T-helper 22 cell (primary cell): ENCODE measurements around the gene OVOL3.

Experiments used
- DNase-seq: peaks from one replicate; pipeline ENCODE4 v3.0.0-alpha.2; 2020; ENCODE audit warnings: low read depth

The OVOL3 gene

DNA sequence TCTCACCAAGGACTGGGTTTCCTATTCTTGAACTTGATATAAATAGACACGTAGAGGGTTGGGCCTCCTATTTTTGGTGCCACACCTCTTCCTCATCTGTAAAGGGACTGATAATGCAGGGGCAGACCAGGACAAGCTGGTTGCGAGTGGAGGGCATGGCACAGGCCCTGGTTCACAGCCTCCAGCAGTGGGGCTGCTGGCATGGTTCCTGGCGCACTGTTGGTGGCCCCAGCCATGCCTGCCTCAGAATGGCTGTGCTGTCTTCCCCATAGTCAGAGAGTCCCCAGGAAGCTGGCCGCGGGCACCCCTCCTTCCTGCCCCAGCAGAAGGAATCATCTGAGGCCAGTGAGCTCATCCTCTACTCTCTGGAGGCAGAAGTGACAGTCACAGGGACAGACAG is 10.5 kb upstream of the OVOL3 start:
- DNase-seq = no peak

DNA sequence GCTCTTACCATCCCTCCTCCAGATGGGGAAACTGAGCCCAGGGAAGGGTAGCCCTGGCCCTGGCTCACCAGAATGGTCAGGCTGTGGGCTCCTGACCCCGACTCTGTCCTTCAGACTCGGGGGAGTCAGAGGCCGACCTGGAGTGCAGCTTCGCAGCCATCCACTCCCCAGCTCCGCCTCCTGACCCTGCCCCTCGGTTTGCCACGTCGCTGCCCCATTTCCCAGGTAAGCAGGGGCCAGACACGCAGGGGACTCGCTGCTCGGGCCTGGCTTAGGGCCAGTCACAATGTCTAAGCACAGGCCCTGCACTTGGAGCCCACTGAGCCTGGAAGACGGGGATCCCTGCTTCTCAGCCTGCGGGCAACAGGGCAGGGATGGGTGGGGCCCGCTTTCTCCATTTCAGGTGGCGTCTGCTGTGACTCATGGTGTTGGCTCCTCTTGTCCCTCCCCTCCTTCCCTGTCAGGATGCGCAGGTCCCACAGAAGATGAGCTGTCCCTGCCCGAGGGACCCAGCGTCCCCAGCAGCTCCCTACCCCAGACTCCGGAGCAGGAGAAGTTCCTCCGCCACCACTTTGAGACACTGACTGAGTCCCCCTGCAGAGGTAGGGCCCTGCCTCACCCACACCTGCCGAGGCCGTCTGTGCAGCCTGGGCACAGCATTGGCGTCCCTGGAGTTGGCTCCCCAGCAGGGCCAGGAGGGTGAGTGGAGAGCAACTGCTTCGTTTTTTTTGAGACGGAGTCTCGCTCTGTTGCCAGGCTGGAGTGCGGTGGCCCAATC is 9.2 kb upstream of the OVOL3 start:
- DNase-seq = no peak

DNA sequence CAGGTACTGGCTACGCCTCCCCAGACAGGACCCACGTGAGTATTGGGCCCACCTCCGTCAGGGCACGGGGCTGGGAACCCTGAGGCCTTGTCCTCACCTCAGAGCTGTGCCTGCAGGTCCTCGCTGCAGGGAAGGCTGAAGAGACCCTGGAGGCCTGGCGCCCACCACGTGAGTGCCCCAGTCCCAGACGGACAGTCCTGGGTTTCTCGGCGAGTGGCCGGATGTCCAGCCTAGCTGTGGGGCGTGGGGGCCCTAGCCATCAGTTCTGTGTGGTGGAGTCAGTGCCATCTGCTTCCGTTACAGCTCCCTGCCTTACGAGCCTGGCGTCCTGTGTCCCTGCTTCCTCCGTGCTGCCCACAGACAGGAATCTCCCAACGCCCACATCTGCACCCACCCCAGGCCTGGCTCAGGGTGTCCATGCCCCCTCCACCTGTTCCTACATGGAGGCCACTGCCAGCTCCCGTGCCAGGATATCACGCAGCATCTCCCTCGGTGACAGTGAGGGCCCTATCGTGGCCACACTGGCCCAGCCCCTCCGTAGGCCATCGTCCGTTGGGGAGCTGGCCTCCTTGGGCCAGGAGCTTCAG is 7.8 kb upstream of the OVOL3 start:
- no peak for DNase-seq

DNA sequence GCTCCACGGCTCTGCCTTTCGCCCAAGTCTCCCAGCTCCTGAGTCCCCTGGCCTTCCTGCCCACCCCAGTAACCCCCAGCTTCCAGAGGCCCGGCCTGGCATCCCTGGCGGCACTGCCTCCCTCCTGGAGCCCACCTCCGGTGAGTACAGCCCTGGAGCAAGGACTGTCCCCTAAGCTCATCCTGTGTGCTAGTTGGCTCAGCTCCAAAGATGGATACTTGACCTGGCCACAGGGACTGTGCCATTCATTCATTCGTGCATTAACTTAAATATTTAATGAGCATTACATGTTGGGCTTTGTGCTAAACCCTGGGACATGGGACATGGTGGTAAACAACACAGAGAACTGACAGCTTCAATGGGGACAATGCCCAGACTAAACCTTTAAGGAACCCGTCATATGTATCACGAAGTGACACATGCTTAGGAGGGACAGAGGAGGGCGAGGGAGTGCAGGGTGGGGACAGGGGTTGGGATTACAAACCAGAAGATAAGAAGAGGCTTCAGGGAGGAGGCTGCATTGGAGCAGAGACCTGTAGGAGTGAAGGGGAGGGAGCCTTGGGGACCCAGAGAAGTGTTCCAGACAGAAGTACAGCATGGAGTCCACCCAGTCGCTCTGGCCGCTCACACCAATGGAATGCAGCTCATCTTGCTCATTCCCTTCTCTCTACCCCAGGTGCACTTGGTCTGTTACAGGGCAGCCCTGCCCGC is 6.9 kb upstream of the OVOL3 start:
- DNase-seq = no peak

DNA sequence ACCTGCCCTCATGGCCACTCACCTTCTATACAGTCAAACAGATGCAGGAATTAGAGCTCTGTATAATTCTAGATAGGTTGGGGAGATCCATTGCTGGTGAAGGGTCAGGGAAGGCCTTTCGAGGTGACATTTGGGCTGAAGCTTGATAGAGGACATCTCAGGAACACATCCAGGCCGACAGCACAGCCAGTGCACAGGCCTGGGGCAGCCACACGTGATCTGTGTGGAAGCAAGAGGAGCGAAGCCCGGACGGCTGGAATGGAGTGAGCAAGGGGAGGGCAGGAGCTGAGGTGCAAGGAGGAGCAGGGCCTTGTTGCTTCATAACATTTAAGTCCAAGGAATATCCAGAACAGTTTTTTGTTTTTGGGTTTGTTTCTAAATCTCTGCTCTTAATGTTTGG is 4.5 kb upstream of the OVOL3 start:
- no peak for DNase-seq

DNA sequence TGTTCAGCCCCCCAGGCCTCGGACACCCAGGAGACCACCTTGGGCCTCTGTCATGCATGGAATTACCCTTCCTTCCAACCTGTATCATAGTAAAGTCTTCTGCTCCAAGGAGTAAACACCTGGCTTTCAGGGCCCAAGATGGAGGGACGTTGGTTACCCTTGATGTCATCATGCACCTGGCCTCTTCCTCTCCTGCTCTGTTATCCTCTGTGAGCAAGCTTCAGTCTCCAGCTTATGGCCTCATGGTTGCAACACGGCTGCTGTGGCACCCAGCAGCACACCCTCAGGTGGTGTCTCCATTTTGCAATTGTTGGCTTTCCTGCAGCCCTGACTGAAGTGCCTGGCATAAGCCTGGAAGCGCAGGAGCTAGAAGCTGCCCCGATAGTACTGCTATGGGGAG is 4.0 kb upstream of the OVOL3 start:
- DNase-seq = no peak

DNA sequence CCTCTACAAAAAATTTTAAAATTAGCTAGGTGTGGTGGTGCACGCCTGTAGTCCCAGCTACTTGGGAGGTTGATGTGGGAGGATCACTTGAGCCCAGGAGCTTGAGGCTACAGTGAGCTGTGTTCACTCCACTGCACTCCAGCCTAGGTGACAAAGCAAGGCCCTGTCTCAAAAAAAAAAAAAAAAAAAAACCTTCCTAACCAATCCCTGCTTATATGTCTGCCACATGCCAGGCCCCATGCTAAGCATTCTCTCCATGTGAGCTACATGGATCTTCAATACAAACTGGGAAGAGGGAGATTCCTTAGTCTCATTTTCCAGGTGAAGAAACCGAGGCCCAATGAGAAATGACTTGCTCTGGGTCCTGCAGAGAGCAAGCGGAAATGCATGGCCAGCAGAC is 2.3 kb upstream of the OVOL3 start:
- DNase-seq = no peak

DNA sequence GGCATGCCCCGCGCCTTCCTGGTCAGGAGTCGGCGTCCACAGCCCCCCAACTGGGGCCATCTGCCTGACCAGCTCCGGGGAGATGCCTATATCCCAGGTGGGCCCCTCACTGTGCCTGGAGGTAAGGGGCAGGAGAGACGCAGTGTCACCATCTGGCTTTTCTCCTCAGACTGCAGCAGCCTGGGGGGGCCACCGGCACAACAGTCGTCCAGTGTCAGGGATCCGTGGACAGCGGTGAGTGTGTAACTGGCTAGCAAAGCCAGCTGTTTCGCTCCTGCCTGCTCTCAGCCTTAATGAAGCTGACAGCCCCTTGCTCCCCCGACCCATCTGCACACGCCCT is 227 bp downstream of the OVOL3 start:
- no peak for DNase-seq

DNA sequence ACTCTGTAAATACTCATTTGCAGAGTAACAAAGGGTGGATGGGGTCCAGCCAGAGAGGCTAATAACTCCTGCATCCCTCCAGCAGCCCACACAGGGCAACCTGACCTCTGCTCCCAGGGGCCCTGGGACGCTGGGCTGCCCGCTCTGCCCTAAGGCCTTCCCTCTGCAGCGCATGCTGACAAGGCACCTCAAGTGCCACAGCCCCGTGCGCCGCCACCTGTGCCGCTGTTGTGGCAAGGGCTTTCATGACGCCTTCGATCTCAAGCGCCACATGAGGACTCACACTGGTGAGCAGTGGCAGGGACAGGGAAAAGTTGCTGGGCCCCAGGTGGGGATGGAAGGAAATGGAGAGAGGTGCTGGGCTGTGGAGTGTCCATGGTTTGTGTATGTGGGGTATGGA is 1.7 kb downstream of the OVOL3 start:
- DNase-seq = no peak

DNA sequence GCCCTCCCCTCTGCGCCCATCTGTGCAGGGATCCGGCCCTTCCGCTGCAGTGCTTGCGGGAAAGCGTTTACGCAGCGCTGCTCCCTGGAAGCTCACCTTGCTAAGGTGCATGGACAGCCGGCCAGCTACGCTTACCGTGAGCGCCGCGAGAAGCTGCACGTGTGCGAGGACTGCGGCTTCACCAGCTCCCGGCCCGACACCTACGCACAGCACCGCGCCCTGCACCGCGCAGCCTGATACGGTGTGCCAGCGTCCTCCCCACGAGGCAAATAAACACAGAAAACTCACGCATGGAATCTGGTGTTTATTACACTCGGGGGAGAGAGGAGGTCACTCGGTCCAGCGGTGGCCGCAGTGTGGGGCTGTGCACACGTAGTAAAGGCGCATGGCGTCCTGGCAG is 2.5 kb downstream of the OVOL3 start:
- no peak for DNase-seq

DNA sequence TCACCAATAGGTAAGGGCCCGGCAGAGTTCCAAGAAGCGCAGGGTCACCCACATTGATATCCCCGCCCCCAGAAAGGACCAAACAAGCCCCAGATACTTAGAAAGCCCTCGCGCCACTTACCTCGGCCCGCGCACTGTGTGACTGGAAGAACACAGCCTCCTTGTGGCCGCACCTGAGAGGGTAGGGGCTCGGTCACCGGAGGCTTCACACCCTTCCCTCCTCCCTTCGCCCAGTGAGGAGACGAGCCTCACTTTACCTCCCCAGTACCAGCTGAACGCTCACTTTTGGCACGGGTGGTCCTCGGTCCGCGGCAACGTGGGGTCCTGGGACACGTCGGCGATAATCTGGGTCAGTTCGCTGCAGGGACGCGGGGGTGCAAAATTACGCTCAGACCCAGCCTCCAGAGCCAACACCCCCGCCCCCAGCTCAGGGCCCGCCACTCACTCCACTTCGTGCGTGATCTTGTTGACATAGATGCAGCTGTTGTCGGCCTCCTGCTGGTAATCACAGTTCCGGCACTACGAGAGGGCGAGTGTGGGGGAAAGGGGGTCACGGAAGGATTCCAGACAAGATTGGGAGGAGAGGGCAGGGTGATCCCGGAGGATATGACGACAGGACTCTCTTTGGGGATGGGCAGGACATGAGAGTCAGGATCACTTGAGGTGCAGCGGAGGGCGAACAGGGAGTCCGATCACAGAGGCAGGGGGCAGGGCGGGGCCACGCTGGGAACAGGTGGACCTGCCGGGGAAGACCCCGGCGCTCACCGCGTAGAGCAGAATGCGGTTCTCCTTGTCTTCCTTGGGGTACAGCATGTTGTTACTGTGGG is 3.2 kb downstream of the OVOL3 start:
- DNase-seq = no peak

DNA sequence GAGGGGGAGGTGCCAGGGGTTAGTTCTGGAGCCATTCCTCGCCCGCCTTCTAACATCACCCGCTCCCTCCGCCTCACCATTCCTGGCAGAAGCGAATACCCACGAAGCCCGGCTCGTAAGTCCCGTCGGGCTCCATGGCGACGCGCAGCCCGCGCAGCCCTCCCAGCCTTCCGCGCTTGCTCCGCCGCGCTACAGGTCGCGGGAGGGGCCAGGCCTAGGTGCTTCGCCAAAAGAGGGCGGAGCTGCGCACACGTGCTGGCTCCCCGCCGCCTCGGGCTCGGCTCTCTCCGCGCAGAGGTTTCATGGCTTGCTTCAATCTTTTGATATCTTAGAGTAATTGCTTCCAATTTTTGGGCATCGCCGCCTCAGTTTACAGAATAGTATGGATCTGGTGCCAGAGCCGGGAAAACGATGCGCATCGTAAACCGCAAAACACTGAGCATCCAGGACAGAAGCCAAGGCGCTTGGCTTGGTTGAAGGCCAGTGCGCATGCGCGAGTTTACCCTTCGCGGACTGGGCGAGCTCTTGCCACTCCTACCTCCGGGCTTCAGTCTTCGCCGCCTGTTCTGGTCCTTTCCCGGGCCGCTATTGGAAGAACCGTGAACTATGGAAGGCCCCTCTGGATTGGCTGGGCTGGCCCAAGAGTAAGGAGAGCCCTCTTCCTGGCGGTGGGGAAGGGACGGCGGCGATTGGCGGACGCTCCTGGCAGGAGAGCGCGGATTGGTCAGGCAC is 3.9 kb downstream of the OVOL3 start, which contains the start of gene POLR2I:
TSS of gene POLR2I (minus strand) at position 155 of the 732 bp plus-strand sequence. CDS start at position 136, 19 bp downstream.
- peak; percentile 100 for DNase-seq

DNA sequence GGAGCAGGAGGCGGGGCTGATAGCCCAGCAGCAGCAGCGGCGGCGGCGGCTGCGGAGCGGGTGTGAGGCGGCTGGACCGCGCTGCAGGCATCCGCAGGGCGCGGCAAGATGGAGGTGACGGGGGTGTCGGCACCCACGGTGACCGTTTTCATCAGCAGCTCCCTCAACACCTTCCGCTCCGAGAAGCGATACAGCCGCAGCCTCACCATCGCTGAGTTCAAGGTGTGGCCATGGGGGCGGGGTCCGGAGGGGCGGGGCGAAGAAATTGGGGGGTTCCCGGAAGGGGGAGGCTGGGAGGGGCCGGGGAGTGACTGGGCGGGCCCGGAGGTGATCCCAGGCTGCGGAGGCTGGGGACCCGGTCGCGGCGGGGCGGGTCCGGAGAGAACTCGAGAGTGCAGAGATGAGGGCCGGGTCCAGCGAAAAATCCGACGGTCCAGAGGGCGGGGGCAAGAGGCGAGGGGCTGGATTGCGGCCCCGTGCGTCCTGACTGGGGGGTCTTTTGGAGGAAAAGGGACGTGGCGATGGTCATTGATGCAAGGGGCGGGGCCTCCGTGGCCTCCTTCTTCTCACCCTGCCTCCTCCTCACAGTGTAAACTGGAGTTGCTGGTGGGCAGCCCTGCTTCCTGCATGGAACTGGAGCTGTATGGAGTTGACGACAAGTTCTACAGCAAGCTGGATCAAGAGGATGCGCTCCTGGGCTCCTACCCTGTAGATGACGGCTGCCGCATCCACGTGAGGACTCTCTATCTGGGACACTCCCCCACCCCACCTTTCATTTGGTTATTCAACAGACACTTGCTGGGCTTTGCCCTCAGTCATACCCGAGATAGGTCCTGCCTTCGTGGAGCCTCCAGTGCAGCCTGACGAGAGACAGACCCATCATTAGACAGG is 4.8 kb downstream of the OVOL3 start, which contains the start of gene TBCB:
TSS of gene TBCB (plus strand) at position 16 of the 891 bp plus-strand sequence. CDS start at position 109, 93 bp downstream.
- DNase-seq = peak; percentile 84

DNA sequence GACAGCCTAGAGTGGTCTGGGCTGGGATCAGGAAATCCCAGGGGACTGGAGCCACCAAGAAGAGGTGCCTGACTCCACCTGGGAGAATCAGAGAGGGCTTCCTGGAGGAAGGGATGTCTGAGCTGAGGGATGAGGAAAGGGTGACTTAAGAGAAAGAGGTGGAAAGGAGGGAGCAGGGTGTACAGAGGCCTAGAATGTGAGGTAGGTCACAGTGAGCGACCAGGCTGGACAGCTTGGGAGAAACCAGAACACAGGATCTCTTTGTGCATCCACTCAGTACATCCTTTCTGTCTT is 5.3 kb downstream of the OVOL3 start:
- DNase-seq = no peak

DNA sequence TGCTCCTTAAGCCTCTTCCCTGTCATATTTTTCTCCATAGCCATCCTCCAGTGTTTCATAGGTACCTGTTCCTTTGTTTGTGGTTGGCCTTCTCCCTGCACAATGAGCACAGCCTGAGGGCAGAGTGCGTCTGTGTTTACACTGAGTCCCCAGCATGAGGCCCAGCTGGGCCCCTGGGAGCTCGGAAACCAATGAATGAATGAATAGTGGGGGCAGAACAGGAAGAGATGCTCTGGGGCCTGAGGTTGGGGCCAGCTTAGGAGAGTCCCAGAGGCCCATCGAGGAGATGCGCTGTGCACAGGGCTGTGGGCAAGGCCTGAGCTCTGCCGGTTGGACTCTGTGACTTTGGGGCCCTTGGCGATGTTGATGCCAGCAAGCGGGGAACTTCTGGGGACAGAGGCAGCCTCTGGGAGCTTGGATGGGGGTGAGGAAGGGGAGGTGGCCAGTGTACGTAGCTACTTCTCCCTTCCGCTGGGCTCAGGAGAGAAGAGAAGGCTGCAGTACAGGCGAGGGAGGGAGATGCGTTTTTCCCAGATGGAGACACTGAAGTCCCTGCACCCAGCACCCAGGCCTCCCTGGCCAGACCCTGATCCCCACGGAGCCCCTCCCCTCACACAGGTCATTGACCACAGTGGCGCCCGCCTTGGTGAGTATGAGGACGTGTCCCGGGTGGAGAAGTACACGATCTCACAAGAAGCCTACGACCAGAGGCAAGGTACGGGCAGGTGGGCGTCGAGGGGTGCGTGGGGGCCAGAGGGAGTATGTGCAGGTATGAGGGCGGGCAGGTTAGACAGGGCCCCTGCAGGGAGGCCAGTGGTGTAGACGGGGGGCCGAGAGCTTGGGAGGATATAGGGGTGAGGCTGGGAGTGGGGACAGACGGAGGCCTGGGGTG is 9.4 kb downstream of the OVOL3 start:
- no peak for DNase-seq

DNA sequence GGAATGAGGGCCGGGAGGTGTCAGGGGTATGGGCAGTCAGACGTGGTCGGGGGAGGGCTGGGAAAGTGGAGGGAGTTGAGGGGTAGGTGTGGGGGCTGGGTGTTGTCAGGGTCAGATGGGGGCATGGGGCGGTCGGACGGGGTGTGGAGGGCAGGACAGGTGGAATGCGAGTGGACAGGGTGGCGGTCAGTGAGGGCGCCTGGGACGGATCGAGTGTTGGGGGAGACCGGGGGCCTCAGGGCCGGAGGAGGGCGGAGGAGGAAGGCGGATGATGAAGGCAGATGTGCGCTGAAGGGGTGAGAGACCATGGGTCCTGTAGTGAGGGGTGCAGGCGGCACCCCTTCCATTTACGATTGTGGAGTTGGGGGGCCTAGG is 10.0 kb downstream of the OVOL3 start:
- no peak for DNase-seq

DNA sequence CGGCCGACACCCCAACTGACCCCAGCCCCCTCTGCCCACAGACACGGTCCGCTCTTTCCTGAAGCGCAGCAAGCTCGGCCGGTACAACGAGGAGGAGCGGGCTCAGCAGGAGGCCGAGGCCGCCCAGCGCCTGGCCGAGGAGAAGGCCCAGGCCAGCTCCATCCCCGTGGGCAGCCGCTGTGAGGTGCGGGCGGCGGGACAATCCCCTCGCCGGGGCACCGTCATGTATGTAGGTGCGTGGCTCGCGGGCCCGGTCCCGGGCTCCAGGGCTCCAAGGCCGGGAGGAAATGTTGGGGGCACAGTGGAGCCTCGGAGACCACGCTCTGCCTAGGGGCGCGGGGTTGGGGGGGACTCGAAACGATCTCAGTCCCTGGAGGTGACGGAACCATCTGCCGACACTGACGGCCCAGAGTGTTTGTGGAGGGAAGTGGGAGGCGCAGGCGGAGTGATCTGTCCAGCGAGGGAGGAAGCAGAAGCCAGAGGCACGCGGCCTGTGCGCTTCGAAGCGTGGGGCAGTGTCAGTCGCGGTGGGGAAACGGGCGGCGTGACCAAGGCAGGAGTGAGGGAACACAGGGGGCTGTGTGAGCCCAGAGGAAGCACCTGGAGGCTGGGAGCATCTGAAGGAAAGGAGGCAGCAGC is 10.7 kb downstream of the OVOL3 start:
- no peak for DNase-seq

DNA sequence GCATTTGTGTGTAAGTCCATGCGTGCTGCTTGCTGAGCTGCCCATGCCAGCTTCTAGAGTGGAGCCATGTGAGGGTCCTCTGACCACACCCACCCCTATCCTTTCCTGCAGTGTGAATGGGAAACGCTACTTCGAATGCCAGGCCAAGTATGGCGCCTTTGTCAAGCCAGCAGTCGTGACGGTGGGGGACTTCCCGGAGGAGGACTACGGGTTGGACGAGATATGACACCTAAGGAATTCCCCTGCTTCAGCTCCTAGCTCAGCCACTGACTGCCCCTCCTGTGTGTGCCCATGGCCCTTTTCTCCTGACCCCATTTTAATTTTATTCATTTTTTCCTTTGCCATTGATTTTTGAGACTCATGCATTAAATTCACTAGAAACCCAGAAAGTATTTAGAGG is 14.6 kb downstream of the OVOL3 start:
- no peak for DNase-seq

DNA sequence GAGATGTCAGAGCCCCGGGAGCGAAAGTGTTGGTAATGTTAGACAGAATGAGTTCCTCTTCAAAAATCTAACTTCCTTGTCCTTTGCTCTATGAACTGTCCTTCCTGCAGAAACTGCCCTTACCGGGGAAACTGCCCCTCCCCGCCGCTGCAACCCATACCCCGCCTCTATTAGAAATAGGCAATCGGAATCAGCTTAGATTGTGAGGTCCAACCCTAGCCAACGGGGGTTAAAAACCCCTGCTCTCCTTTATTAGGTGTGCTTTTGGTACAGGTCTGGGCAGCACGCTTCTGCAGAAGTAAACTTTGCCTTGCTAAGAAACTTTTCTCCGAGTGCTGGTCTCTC is 17.4 kb downstream of the OVOL3 start:
- DNase-seq = no peak
